CD4-positive, alpha-beta T cell treated with Interleukin-6 at 100 ng/mL for 8 hours (primary cell): ENCODE measurements around the gene MICAL1.

ENCODE experiments used
- DNase-seq: peaks from one replicate; pipeline ENCODE4 v3.0.0-alpha.2; 2020; ENCODE audit warnings: mixed read lengths, low spot score

MICAL1 gene

DNA sequence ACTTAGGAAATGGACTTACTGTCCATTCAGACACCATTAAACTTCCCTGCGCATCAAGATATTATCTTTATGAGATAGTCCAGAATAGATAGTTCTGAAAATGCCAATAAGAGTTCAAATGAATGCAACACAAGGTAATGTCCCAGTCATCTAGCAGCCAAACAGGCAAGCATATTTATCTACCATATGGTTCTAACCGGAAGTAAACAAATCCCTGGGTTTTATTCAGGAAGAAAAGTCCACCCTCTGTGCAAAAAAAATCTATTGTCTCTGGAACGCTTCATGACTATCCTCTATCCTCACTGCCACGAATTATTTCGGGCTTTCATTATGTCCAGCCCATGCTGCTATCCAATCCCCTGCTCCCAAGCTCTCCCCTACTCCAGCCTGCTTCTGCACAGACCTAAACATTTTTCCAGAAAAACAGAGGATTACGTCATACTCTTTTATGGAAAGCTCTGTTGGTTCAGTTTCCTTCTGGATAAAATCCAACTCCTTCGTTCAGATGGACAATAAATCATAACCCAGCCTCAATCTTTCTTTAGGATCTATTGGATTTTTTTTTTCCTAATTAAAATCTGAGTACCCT lies 26.6 kb downstream of the MICAL1 start:
- no peak for DNase-seq

GRCh38 chr6:109424946-109425345 lies 30.6 kb downstream of the MICAL1 start:
- no peak for DNase-seq

- no peak for DNase-seq
These were observed 34.4 kb downstream of the MICAL1 start for GRCh38 chr6:109421184-109421583.

GRCh38 chr6:109420751-109421150 lies 34.8 kb downstream of the MICAL1 start:
- no peak for DNase-seq

- no peak for DNase-seq
These were observed 37.9 kb downstream of the MICAL1 start for GRCh38 chr6:109417646-109418045.

DNA sequence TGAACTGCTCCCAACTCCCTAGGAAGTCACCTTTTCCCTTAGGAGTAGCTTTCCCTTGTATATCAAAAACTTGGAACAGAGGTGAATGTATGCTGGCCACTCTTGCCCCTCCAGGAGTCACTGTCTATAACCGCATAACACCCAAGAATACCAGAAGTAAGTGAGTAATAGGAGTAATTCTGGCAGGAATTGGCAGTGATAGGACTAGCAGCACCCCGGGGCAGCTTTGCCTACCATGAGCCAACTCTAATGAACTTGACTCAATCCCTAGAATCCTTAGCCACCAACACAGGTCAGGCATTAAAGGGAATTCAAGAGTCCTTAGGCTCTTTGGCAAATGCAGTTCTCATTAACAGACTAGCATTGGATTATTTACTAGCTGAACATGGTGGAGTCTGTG lies 44.5 kb downstream of the MICAL1 start:
- no peak for DNase-seq

GRCh38 chr6:109406196-109406595 lies 49.4 kb downstream of the MICAL1 start:
- DNase-seq, result no peak

DNA sequence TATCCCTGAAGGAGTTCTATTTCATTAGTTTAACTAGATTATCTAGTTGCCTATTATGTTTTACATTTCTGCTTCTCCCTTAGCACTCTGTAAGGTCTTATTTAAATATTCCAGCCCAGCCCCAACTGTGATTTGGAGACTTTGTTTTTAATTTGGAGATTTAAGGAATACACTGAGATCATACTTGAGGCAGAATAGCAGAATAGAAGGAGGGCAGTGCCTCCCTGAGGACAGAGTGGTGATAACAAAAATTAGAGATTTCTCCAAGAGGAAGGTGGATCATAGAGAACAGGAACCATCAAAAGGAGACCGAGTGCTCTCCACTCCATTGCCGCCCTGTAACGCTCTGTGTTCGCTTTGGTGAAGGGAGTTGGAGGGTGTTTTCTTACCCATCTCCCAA lies 58.6 kb downstream of the MICAL1 start:
- DNase-seq, result no peak

DNA sequence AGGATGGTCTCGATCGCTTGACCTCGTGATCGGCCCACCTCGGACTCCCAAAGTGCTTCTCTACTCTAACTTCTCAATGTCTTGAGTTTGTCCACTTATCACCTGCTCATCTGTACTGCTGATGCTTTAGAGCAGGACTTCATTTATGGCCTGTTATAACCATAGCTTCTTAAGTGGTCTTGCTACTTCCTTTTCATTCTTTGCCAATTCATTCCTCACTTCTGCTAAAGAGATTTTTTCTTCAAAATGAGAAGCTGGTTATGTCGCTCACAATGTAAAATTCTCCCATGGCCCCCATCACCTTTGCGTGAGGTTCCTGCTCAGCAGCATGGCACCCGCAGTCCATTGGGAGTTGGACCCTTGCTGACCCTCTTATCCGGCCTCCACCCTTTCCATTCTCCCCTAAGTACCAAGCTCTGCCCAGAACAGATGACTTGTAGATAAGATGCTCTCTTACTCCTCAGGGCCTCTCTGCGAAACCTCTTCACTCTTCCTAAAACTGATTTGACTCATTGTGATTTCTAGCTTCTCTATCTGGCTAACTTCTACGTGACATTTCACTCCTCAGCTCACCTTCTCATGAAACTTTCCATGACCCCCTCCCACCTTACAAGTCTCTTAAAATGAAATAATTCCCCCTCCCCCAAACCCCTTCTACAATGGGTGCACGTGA lies 59.4 kb downstream of the MICAL1 start:
- DNase-seq, result no peak
